22Rv1 (cell line): Measurements from ENCODE around the gene CHSY1.

Experiments used
- ZFX ChIP-seq: fragments of 450-650 bp; IDR thresholded peaks from 2 replicates; pipeline ENCODE4 v1.6.1; 2017; ENCODE audit warnings: antibody characterized with exemption, borderline replicate concordance
- TF ChIP-seq, protein P1 (sequence below): fragments of 450-650 bp; IDR thresholded peaks from 2 replicates; pipeline ENCODE4 v1.5.1; 2017; ENCODE audit warnings: mild to moderate bottlenecking

DNA sequence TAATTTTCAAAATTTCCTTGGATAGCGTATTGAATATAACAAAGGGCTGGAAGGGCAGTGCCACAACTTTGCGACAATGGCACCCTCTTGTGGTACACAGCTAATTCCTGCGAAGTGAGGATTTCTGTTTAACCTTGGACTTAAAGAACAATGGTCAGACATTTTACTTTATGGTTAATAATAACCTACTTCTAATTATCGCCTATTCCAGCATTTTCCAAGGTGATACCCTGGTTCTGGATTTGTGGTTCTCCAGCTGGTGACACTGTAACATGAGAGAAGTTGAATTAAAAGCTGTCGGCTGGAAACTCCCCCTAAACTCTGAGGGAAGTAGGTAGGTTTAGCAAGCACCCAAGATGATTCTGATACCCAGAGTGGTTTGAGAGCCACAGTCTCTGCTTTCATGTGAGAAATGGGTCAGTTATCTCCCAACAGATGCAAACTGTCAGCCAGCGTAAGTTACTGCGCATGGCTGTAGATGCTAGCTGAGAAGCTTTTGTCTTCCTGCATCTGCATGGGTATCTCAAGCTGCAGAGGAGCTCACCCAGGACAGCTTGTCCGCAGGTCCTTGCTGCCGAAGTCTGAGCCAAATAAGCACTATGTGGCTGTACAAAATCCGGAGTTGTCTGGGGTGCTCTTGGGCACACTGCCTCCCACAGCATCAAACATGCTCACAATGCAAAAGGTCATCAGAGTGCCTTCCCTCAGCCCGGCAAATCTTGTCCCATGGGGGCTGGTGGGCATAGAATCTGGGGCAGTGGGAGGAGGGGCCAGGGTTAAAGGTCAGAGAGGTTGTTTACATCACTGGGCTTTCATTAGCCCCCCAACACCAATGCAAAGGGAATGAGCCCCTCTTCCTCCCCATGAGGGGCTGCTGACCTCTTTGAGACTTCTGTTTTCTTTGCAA, 6.6 kb upstream of the CHSY1 start:
- TF ChIP-seq, protein P1, sequence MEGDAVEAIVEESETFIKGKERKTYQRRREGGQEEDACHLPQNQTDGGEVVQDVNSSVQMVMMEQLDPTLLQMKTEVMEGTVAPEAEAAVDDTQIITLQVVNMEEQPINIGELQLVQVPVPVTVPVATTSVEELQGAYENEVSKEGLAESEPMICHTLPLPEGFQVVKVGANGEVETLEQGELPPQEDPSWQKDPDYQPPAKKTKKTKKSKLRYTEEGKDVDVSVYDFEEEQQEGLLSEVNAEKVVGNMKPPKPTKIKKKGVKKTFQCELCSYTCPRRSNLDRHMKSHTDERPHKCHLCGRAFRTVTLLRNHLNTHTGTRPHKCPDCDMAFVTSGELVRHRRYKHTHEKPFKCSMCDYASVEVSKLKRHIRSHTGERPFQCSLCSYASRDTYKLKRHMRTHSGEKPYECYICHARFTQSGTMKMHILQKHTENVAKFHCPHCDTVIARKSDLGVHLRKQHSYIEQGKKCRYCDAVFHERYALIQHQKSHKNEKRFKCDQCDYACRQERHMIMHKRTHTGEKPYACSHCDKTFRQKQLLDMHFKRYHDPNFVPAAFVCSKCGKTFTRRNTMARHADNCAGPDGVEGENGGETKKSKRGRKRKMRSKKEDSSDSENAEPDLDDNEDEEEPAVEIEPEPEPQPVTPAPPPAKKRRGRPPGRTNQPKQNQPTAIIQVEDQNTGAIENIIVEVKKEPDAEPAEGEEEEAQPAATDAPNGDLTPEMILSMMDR, result peak; percentile 83
- no peak for TF ChIP-seq ZFX
